ENCODE data around the gene ZDHHC7.
"Not testable (repeated sequence)": the region's sequence is repeated elsewhere in the genome, so short reads cannot be mapped to it uniquely, and the experiment has no call there.

The ZDHHC7 gene

GRCh38 chr16:85042167-85042526 lies 30.8 kb upstream of the ZDHHC7 start:
- no peak for DNase-seq

DNA sequence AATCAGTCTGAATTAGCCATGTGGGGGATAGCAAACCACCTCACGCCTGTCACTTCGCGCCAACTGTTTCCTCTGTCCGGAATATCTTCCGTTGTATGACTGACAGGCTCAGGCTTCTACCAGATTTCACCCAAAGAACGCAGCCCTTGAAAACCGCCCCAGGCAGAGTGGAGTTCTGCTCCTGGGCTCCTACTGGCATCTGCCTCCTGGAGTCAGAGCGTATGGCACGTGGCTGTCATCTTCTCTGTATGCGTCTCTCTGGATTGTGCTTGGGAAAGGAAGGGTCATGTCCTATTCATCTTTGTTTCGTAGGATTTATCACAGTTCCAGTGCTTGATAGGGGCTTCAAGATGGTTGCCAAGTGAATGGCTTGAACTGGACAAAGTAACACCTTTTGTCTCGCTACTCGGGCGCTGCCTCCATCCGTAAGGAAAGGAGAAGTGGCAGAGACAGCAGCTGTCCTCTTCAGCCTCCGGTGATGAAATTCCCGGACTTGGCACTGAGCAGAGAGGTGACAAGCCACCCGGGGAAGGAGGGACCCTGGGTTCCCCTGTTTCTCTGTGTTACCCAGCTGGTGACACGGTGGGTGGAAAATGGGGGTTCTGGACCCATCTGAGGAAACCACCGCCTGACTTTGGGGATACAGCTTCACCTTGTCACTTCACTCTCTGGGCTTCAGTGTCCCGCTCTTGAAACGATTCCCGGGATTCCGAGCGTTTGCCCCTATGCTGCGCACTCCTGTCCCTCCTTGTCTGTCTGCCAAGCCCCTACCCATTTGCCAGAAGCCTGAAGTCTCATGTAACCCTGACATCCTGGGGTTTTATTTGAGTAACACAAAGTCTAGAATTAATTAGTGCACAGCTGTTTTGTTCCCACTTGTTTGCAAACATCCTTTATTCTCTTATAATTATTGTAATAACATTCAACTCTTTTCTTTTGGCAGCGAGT lies 30.2 kb upstream of the ZDHHC7 start:
- no peak for DNase-seq

DNA sequence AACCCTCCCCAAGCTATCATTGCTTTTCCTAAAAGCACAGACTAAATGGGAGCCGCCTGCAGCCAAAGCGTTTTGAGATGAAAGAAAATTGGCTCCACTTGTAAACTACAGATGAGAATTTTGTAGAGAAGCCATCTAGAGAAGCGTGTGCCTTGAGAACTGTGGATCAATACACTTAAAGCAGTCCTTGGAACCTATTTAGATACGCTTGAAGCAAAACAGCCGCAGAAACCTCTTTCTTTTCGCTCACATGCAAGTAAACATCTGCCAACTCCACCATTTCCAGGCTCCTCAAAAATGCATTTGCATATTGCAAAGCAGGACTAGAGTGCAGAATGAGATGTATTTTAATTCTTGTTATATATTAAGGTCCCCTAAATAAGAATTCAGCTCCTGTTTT lies 29.4 kb upstream of the ZDHHC7 start:
- DNase-seq = no peak

DNA sequence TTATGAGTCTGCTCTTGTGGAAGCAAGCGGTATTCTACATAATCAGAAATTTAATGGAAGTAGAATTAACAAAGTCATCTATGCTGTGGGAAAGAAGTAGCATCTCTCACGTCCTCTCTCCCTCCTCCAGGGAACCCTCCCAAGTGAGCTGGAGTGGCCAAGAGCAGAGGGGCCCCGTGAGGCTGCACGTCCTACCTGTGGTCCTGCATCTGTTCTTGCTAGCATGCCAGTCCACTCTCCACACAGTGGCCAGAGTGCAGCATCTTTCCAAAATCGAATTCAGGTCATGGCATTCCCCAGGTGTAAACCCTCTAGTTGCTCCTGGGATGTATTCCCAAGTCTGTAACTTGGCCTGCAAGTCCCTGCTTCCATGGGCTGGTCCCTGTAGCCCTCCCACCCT lies 26.4 kb upstream of the ZDHHC7 start:
- DNase-seq = no peak

DNA sequence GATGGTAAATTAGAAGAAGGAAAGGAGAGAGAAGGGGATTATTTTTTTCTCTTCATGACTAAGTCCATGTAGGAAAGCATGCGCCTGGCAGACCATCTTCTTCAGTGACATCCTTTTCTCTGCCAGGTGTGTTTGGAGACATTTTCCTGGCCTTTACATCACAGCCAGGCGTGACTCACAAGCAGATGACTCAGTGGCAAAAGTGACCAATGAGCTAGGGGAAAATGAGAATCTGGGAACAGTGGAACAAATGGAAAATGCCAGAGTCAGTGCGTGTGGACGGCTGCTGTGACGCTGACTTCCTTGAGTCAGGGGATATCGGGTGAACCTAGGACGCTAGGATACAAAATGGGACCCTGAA lies 25.7 kb upstream of the ZDHHC7 start:
- DNase-seq = no peak

- no peak for DNase-seq
Observed at GRCh38 chr16:85036236-85037049, 25.1 kb upstream of the ZDHHC7 start.

DNA sequence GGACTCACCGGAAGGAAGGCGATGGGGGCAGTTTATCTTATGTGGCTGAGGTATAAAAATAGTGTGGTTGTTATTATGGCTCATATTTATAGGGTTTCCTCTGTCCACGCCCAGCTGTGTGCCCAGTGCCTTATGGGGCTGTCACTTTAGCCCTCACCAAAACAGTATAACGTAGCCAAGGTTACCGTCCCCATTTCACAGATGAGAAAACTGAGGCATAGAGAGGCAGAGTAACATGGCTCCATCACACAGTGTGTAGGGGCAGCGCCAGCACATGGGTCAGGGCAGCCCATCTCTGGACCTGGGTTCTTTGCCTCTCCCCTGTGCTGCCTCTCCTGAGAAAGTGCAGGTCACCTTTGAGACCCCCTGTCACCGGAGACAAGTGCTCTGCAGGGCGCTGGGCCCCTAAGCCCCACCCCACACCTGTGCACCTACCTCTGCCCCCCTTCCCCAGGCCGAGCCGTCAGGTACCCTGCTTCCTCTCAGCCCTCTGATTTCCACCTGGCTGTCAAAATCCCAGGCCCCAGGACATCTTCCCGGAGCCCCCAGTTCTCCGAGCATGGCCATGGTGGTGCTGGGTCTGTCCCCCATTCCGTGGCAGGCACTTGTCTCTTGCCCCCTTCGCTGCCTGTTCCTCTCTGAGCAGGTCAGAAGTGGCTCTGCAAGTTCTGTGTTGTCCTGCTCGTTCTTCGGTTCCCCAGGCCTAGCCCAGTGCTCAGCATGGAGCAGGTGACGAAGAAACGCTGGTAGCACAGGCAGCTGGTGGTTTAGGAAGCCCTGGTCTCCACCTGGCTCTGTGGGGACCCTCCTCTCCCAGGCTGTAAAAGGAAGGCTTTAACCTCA lies 23.5 kb upstream of the ZDHHC7 start:
- no peak for DNase-seq

DNA sequence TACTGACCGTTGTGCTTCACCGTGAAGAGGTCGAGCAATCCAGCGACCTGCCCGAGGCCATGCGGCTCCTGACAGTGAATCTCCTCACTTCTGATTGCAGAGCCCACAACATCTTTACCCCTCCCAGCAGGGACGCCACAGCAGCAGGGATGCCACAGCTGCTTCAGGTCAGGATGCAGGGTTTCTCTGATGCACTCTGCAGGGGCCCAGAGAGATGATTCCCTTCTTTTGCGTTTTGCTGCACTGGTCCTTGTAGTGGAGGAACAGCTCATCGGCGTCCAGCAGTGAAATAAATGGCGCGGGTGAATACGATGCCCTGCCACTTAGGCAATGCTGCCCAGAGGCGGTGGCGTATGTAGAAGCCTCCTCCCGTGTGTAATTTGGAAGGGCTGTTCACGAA lies 21.8 kb upstream of the ZDHHC7 start:
- DNase-seq = no peak

GRCh38 chr16:85032187-85032586 lies 20.9 kb upstream of the ZDHHC7 start:
- DNase-seq = not testable (repeated sequence)

DNA sequence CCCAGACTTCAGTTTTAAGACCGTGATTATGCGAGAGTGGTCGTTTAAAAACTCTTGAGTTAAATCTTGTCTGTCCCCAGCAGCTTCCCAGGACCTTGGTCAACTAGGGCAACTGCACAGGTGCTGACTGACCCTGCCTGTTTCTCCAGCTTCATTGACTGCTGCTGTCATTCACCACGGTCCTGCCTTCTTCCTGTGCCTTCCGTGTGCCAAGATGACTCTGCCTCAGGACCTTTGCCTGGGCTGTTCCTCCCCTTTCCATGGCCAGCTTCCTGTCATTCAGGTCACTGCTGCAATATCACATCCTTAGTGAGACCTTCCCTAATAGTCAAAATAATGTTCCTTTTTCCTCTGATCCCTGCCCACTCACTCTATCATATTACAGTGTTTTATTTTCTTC lies 20.1 kb upstream of the ZDHHC7 start:
- no peak for DNase-seq

GRCh38 chr16:85029981-85030401 lies 18.7 kb upstream of the ZDHHC7 start:
- DNase-seq = no peak

DNA sequence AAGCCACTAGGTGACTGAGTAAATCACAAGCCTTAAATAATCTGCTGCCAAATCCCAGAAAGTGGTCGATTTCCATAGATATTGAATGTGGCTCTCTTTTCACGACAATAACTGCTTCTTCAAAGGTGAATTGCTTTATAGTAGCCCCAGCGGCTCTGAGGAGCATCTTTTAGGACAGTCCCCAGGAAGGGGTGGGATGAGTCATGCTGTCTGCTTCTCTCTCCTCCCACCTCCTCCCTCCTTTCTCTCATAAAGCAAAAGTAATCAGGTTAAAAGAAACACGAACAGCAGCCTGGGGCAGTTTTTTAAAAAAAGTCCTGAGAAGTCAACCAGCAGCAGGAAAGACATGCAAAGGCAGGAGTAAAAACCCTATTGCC lies 18.1 kb upstream of the ZDHHC7 start:
- no peak for DNase-seq

- DNase-seq = no peak
Observed at GRCh38 chr16:85028685-85029407, 17.5 kb upstream of the ZDHHC7 start.

DNA sequence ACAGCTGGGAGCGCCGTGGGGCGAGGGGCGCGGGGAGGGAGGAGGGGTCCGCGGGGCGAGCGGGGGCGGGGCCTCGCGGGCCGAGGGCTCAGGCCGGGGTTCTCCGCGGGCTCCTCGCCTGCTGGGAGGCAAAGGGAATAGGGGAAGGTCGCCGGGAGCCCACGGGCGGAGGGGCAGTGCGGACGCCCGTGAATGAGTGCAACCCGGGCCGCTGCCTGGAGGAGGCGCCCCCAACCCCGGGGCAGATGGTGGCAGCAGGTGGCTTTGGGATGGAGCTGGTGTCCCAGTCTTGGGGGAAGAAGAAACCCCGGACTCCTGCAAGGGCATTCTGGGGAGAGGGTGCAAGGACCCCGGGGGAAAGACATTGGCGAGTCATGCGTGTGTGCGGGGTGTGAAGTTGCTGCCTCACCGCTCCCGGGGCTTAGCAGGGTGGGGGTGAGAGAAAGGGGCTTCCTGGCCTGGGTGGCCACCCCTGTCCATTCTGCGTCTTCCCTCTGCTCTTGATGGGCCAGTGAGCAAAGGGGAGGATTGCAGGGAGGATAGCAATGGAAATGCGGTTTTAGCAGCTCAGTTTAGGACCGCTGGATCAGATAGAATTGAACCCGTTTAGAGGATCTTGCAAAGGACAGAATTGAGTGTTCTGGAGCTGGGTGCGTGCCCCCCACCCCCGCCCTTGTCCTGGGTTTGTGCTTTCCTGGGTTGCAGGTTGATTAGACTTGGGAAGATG lies 16.8 kb upstream of the ZDHHC7 start:
- no peak for DNase-seq

DNA sequence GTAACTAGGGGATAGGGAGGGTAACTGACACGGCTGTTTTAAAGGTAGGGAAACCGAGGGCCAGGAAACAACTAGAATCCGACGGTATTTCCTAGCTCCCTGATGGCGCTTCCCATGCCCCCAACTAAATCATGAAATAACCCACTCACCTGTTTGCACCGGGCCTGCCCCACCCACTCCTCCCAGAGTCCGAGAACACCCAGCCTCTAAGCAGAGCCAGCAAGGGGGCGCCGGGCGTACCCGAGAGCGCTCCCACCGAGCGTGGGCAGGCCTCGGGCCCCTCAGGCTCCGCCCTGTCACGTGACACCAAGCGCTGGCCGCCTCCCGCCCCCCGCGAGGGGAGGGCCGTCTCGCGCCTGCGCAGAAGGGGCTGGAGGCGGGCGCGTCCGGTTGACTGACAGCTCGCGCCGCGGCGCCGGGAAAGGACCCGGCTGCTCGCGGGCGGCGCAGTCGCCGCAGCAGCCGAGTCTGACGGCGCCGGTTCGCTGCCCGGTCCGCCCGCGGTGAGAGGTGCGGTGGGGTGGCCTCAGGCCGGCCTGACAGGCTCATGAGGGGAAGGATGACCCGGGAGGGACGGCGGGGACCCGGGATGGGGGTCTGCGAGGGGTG lies 16.1 kb upstream of the ZDHHC7 start, which contains the start of gene KIAA0513:
Gene KIAA0513 (plus strand): TSS at position 447 of the 609 bp plus-strand sequence. CDS start 39,277 bp downstream, outside the sequence.
- peak; percentile 70 for DNase-seq

DNA sequence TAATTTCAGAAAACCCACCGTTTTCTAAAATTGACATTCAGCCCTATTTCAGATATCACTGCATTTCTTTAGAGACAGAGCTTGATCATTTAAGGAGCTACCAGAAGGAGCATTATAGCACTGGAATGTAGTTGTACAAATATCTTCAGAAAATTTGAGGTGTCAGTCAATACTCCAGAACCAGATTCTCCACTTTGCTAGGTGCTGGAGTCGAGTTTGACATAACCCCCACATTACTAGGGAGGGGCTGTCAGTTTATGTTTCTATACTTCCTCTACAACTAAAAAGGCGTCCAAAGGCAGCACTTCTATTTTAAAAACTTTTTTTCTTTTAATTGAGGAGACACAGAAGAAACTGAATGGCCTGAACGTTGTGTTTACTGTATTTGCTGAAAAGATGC lies 15.4 kb upstream of the ZDHHC7 start:
- DNase-seq = no peak

DNA sequence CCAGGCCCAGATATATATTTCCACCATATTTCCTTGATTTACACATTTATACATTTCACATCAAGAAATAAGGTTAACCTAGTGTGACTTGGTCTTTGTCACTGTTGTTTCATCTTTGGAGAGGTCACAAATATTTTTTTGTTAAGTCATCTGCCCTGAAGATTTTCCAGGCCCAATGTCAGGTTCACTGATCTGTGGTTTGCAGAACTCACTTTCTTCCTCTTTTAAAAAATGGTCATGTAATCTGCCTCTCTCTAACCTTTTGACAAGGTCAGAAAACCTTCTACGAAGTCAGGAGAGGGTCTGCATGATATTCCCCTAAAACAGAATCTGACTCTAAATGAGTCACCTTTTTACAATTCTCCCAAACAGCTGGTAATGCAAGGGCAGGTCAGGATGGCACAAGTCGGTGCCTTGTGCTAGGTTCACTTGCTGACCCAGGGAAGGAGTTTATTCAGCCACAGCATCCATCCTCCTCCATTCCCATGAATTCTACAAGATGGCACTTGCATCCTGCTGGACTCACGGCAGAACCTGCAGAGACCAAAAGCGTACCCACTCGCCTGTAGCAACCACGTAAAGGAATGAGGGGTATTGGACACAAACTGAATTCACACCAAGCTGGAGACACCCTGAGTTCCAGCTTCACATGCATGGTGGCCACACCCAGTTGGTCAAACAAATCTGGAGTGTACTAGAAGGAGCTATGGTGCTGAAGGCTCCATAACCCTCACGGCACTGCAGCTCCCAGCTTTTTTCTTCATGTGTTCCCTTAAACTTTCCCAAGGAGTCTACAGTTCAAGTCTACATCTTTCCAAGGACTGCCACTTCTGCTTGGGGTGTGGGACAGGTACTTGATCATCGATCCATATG lies 14.7 kb upstream of the ZDHHC7 start:
- DNase-seq = no peak

GRCh38 chr16:85019659-85020245 lies 8.4 kb upstream of the ZDHHC7 start:
- DNase-seq = no peak

DNA sequence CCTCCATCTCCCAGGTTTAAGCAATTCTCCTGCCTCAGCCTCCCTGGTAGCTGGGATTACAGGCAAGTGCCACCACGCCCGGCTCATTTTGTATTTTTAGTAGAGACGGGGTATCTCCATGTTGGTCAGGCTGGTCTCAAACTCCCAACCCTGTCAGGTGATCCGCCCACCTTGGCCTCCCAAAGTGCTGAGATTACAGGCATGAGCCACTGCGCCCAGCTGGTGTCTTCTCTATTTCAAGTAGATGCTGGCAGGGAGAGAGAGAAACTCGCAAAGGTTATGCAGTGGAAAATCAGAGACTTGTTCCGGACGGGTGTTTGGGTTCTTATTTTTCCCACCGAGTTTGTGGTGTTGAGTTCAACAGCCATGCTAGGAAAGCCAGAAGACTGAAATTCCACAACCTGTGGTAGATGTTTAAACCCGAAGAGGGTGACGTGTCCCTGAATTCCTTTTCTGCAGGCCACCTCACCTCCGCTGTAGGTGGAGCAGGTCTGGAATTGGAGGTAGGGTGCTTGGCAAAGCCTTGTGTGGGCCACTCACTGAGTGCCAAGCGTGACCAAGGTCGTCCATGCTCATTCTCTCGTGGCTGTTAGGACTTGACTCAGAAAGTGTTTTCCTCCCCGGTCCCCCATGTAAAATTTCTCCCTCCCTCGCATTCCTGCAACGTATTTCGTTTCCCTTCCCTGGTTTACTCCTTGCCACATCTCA lies 7.3 kb upstream of the ZDHHC7 start:
- DNase-seq = no peak
